IMR-90 (cell line): ENCODE measurements around the gene PROM2. TPM values are rescaled to one million over a fixed set of nuclear protein-coding genes. Genes with fewer than 3 reads are reported as not detected.

ENCODE experiments used
- ATAC-seq: fragments of 200-7000 bp; cut with Tn5 transposase; 2 replicates; pipeline ENCODE4 v1.9.1; 2020; ENCODE audit warnings: low read depth, mild to moderate bottlenecking, moderate library complexity
- BruUV-seq: library from RNA; stranded (reverse); fragments of 400-500 nt; replicated peaks from 2 replicates; lab custom pipeline; 2021; lab: Mats Ljungman, UMichigan
- CTCF ChIA-PET: fragments of 300-600 bp; formaldehyde crosslinking; extraction: SDS; loops from one replicate; lab custom pipeline; 2021; ENCODE audit warnings: antibody characterized with exemption; lab: Yijun Ruan, JAX
- POLR2A ChIA-PET: fragments of 300-600 bp; sonication (Branson Sonifier 250); formaldehyde crosslinking; loops from one replicate; lab custom pipeline; 2022; ENCODE audit warnings: antibody characterized with exemption; ENCODE audit not compliant: unreplicated experiment; lab: Charles Lee
- DNase-seq: peaks from one replicate; pipeline ENCODE4 v3.0.0; 2013
- H2AFZ ChIP-seq: replicated peaks from 2 replicates; pipeline ENCODE3; 2013; ENCODE audit warnings: low read length, mild to moderate bottlenecking; ENCODE audit not compliant: poor library complexity
- H2AK5ac ChIP-seq: 2 replicates; pipeline ENCODE4 v1.6.1; 2013; ENCODE audit warnings: low read depth, low read length, inconsistent platforms
- H2AK9ac ChIP-seq: replicated peaks from 2 replicates; pipeline ENCODE3; 2013; ENCODE audit warnings: mild to moderate bottlenecking, low read depth, low read length, moderate library complexity; ENCODE audit not compliant: poor library complexity
- H2BK120ac ChIP-seq: 2 replicates; pipeline ENCODE4 v1.6.1; 2013; ENCODE audit warnings: low read depth, low read length, inconsistent platforms
- H2BK15ac ChIP-seq: 3 replicates; pipeline ENCODE4 v1.6.1; 2013; ENCODE audit warnings: low read depth, low read length, inconsistent platforms
- H2BK20ac ChIP-seq: 2 replicates; pipeline ENCODE4 v1.6.1; 2013; ENCODE audit warnings: low read depth, mild to moderate bottlenecking, inconsistent platforms, low read length, moderate library complexity
- H2BK5ac ChIP-seq: 2 replicates; pipeline ENCODE4 v1.6.1; 2013; ENCODE audit warnings: mild to moderate bottlenecking, low read depth, low read length, inconsistent platforms; ENCODE audit not compliant: poor library complexity, severe bottlenecking
- H3K14ac ChIP-seq: replicated peaks from 2 replicates; pipeline ENCODE4 v1.6.1; 2013; ENCODE audit warnings: low read depth, low read length, inconsistent platforms
- H3K18ac ChIP-seq: 2 replicates; pipeline ENCODE4 v1.6.1; 2013; ENCODE audit warnings: low read depth, low read length, control low read depth
- H3K23ac ChIP-seq: 2 replicates; pipeline ENCODE4 v1.6.1; 2013; ENCODE audit warnings: low read depth, low read length, inconsistent platforms
- H3K27ac ChIP-seq: 2 replicates; pipeline ENCODE4 v1.5.1; 2013; ENCODE audit warnings: mild to moderate bottlenecking, control low read depth, low read length; ENCODE audit not compliant: insufficient read depth
- H3K27me3 ChIP-seq: 2 replicates; pipeline ENCODE4 v1.6.1; 2013; ENCODE audit warnings: low read length; ENCODE audit not compliant: control insufficient read depth, insufficient read depth
- H3K36me3 ChIP-seq: 2 replicates; pipeline ENCODE4 v1.6.1; 2013; ENCODE audit warnings: low read length, mixed read lengths; ENCODE audit not compliant: control insufficient read depth, insufficient read depth
- H3K4ac ChIP-seq: 2 replicates; pipeline ENCODE4 v1.6.1; 2013; ENCODE audit warnings: low read depth, low read length, inconsistent platforms
- H3K4me1 ChIP-seq: 2 replicates; pipeline ENCODE4 v1.6.1; 2013; ENCODE audit warnings: low read length, mixed read lengths; ENCODE audit not compliant: control insufficient read depth, insufficient read depth
- H3K4me2 ChIP-seq: 2 replicates; pipeline ENCODE4 v1.6.1; 2013; ENCODE audit warnings: low read depth, mild to moderate bottlenecking, control low read depth, low read length, moderate library complexity
- H3K4me3 ChIP-seq: 2 replicates; pipeline ENCODE4 v1.5.1; 2013; ENCODE audit warnings: low read depth, mild to moderate bottlenecking, control low read depth, low read length, moderate library complexity; ENCODE audit not compliant: insufficient read depth
- H3K56ac ChIP-seq: 2 replicates; pipeline ENCODE4 v1.6.1; 2013; ENCODE audit warnings: low read length, inconsistent platforms; ENCODE audit not compliant: insufficient read depth; ENCODE audit errors: extremely low read depth
- H3K79me1 ChIP-seq, 2 experiments: 2 replicates each; pipeline ENCODE4 v1.6.1; 2013; ENCODE audit warnings: low read length in 2 of 2, inconsistent platforms in 1 of 2, low read depth in 1 of 2
- H3K9ac ChIP-seq: 2 replicates; pipeline ENCODE4 v1.6.1; 2013; ENCODE audit warnings: low read depth, low read length, control low read depth
- H3K9me1 ChIP-seq: 2 replicates; pipeline ENCODE4 v1.6.1; 2013; ENCODE audit warnings: low read length, inconsistent platforms; ENCODE audit not compliant: insufficient read depth
- H3K9me3 ChIP-seq: 2 replicates; pipeline ENCODE4 v1.6.1; 2013; ENCODE audit warnings: low read length; ENCODE audit not compliant: control insufficient read depth, insufficient read depth
- H4K20me1 ChIP-seq: 2 replicates; pipeline ENCODE4 v1.6.1; 2013; ENCODE audit warnings: low read length, inconsistent platforms; ENCODE audit not compliant: insufficient read depth
- H4K5ac ChIP-seq: 2 replicates; pipeline ENCODE4 v1.6.1; 2013; ENCODE audit warnings: mild to moderate bottlenecking, low read depth, low read length, control low read depth
- H4K8ac ChIP-seq, 2 experiments: 2 replicates each; pipeline ENCODE4 v1.6.1; 2013; ENCODE audit warnings: low read depth in 2 of 2, low read length in 2 of 2, control low read depth in 1 of 2, inconsistent platforms in 1 of 2
- H4K91ac ChIP-seq: 2 replicates; pipeline ENCODE4 v1.6.1; 2013; ENCODE audit warnings: low read depth, low read length, inconsistent platforms; ENCODE audit not compliant: insufficient read depth
- BHLHE40 ChIP-seq: fragments of 150-350 bp; IDR thresholded peaks from 2 replicates; pipeline ENCODE4 v1.6.1; 2016; ENCODE audit warnings: mild to moderate bottlenecking, low read depth, low read length
- CHD1 ChIP-seq: IDR thresholded peaks from 2 replicates; pipeline ENCODE4 v1.6.1; 2012; ENCODE audit warnings: low read depth, low read length, improper control_type of control experiment
- ELK1 ChIP-seq: fragments of 150-350 bp; IDR thresholded peaks from 2 replicates; pipeline ENCODE4 v1.6.1; 2016; ENCODE audit warnings: low read depth, mild to moderate bottlenecking, low read length, moderate library complexity, borderline replicate concordance
- FOS ChIP-seq: fragments of 150-350 bp; IDR thresholded peaks from 2 replicates; pipeline ENCODE4 v1.6.1; 2016; ENCODE audit warnings: low read depth, low read length
- MAFK ChIP-seq: IDR thresholded peaks from 2 replicates; pipeline ENCODE4 v1.6.1; 2012; ENCODE audit warnings: low read depth, low read length, improper control_type of control experiment
- MAZ ChIP-seq: IDR thresholded peaks from 2 replicates; pipeline ENCODE4 v1.6.1; 2012; ENCODE audit warnings: low read depth, mild to moderate bottlenecking, low read length, improper control_type of control experiment, moderate library complexity, borderline replicate concordance
- MXI1 ChIP-seq: IDR thresholded peaks from 2 replicates; pipeline ENCODE4 v1.6.1; 2012; ENCODE audit warnings: low read depth, mild to moderate bottlenecking, low read length, moderate library complexity, borderline replicate concordance
- NFE2L2 ChIP-seq: fragments of 150-350 bp; IDR thresholded peaks from 2 replicates; pipeline ENCODE4 v1.6.1; 2016; ENCODE audit warnings: low read depth, mild to moderate bottlenecking, low read length
- POLR2A ChIP-seq: IDR thresholded peaks from 2 replicates; pipeline ENCODE4 v1.6.1; 2012; ENCODE audit warnings: mild to moderate bottlenecking, low read depth, low read length
- RAD21 ChIP-seq: IDR thresholded peaks from 2 replicates; pipeline ENCODE4 v1.6.1; 2012; ENCODE audit warnings: low read length, improper control_type of control experiment
- RCOR1 ChIP-seq: IDR thresholded peaks from 2 replicates; pipeline ENCODE4 v1.6.1; 2012; ENCODE audit warnings: mild to moderate bottlenecking, low read length, improper control_type of control experiment; ENCODE audit not compliant: insufficient replicate concordance
- RFX5 ChIP-seq: IDR thresholded peaks from 2 replicates; pipeline ENCODE4 v1.8.0; 2012; ENCODE audit warnings: low read depth, mild to moderate bottlenecking, low read length, moderate library complexity
- SMC3 ChIP-seq: fragments of 150-350 bp; IDR thresholded peaks from 2 replicates; pipeline ENCODE4 v1.6.1; 2016; ENCODE audit warnings: low read depth, mild to moderate bottlenecking, antibody characterized with exemption, low read length, moderate library complexity
- USF2 ChIP-seq: fragments of 150-350 bp; IDR thresholded peaks from 2 replicates; pipeline ENCODE4 v1.6.1; 2017; ENCODE audit warnings: mild to moderate bottlenecking, antibody characterized with exemption, low read length, low read depth
- WGBS, 2 experiments: methylation state at CpG; one replicate each; pipeline versions ENCODE4 v1.1.5 to v1.1.7; 2013; ENCODE audit warnings: missing lambda C conversion rate in 2 of 2; ENCODE audit not compliant: insufficient read length in 1 of 2; ENCODE audit errors: extremely low coverage in 2 of 2; 5-methylcytosine and 5-hydroxymethylcytosine counted together
- dilution Hi-C: fragments of 300-500 bp; cut with HindIII; formaldehyde crosslinking; loops from one replicate; pipeline ENCODE4 v1.14.3; 2018; ENCODE audit warnings: low sequenced_read_pairs; ENCODE audit not compliant: unreplicated experiment
- in situ Hi-C: fragments of 300-500 bp; cut with MboI; formaldehyde crosslinking; loops from 3 replicates; pipeline ENCODE4 v1.14.3; 2019; ENCODE audit warnings: low sequenced_read_pairs, inconsistent platforms, mixed read lengths
- intact Hi-C: fragments of 100-400 bp; cut with micrococcal nuclease; formaldehyde crosslinking; loops from 2 replicates; pipeline ENCODE4 v1.10.0; 2022
- polyA plus RNA-seq, 3 experiments: library from polyadenylated mRNA; depleted of rRNA; stranded (reverse); fragments of >200 nt; gene quantifications; 2 replicates each; pipeline ENCODE4 v1.2.3, GENCODE V29; 2012; ENCODE audit warnings: low replicate concordance in 1 of 3
- total RNA-seq: library from RNA; depleted of rRNA; stranded (reverse); fragments of >200 nt; gene quantifications from 2 replicates; pipeline ENCODE4 v1.2.3, GENCODE V29; 2012
- TF ChIP-seq, protein P1 (sequence below): conservative IDR thresholded peaks from 2 replicates; pipeline ENCODE4 v1.5.1; 2012; ENCODE audit warnings: mild to moderate bottlenecking, low read depth, low read length, improper control_type of control experiment

Gene PROM2
- total and polyA plus RNA-seq, 2 of the 4 experiments (the other 2 are of a cell fraction), result 0.26 TPM; not detected in 1

- in situ Hi-C loops (no loop called here), intact Hi-C loops (no loop called here), dilution Hi-C loops (no loop called here)
- no peak overlapping the region for H3K4me3 ChIP-seq
- H3K4ac ChIP-seq, result no peak overlapping the region
- POLR2A ChIA-PET, result interaction anchor here (0.7 kb wide), 1 partner anchor 103 kb away, joined by 3 read pairs; no protein-coding TSS in a partner anchor
- H3K27me3 ChIP-seq, result peaks cover 32% of the 10 kb centered on the region
- no peak overlapping the region for H2BK20ac ChIP-seq
- no peak overlapping the region for H4K91ac ChIP-seq
- H3K9ac ChIP-seq, result no peak overlapping the region
- H2AK9ac ChIP-seq, result no peak overlapping the region
- H2BK120ac ChIP-seq, result no peak overlapping the region
- no TSS peak for BruUV-seq
- no peak overlapping the region for H3K18ac ChIP-seq
- no peak overlapping the region for H4K5ac ChIP-seq
- DNase-seq, result no peak
- no peak overlapping the region for H3K4me2 ChIP-seq
- H3K79me1 ChIP-seq, result no peaks in the 10 kb centered on the region
- TF ChIP-seq RFX5, result no peak
- no peak for TF ChIP-seq MAZ
- no peak for TF ChIP-seq RAD21
- TF ChIP-seq, protein P1, sequence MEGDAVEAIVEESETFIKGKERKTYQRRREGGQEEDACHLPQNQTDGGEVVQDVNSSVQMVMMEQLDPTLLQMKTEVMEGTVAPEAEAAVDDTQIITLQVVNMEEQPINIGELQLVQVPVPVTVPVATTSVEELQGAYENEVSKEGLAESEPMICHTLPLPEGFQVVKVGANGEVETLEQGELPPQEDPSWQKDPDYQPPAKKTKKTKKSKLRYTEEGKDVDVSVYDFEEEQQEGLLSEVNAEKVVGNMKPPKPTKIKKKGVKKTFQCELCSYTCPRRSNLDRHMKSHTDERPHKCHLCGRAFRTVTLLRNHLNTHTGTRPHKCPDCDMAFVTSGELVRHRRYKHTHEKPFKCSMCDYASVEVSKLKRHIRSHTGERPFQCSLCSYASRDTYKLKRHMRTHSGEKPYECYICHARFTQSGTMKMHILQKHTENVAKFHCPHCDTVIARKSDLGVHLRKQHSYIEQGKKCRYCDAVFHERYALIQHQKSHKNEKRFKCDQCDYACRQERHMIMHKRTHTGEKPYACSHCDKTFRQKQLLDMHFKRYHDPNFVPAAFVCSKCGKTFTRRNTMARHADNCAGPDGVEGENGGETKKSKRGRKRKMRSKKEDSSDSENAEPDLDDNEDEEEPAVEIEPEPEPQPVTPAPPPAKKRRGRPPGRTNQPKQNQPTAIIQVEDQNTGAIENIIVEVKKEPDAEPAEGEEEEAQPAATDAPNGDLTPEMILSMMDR, result no peak
- no peak for TF ChIP-seq POLR2A
- TF ChIP-seq ELK1, result no peak
- no peak for TF ChIP-seq MXI1
- TF ChIP-seq USF2, result no peak
- no peak for TF ChIP-seq NFE2L2
- TF ChIP-seq RCOR1, result no peak
- no peak for TF ChIP-seq MAFK
- no peak for TF ChIP-seq FOS
- TF ChIP-seq SMC3, result no peak
- TF ChIP-seq BHLHE40, result no peak
- TF ChIP-seq CHD1, result no peak
- H2AFZ ChIP-seq, result peak overlapping the region; percentile 33
- H3K14ac ChIP-seq, result no peak overlapping the region
- WGBS, 2 experiments, result 100% methylated on average over 1 of the region's 10 CpGs; no CpG with 5 or more reads in 1 of the 2 experiments
- ATAC-seq, result no peak
- H3K27ac ChIP-seq, result no peak overlapping the region
- H2BK5ac ChIP-seq, result no peak overlapping the region
- no peaks in the 10 kb centered on the region for H3K9me3 ChIP-seq
- no peaks in the 10 kb centered on the region for H3K4me1 ChIP-seq
- CTCF ChIA-PET, result no interaction called here
- H3K56ac ChIP-seq, result no peak overlapping the region
- no peak overlapping the region for H2BK15ac ChIP-seq
- no peaks in the 10 kb centered on the region for H3K36me3 ChIP-seq
- H2AK5ac ChIP-seq, result no peak overlapping the region
- H3K9me1 ChIP-seq, result no peaks in the 10 kb centered on the region
- no peak overlapping the region for H4K8ac ChIP-seq
- H3K23ac ChIP-seq, result no peak overlapping the region
- H4K20me1 ChIP-seq, result no peaks in the 10 kb centered on the region
Measured at GRCh38 chr2:95306336-95306895, 32.2 kb downstream of the PROM2 start.
